ENCODE measurements around the gene PFN1. TPM values are rescaled to one million over a fixed set of nuclear protein-coding genes. Genes with fewer than 3 reads are reported as not detected.

The PFN1 gene
- total and polyA plus RNA-seq, 10 of the 15 experiments (the other 5 are each of a cell fraction or from before 2014, with no cell fraction given), result 154 to 3,892 (median 1,918) TPM

DNA sequence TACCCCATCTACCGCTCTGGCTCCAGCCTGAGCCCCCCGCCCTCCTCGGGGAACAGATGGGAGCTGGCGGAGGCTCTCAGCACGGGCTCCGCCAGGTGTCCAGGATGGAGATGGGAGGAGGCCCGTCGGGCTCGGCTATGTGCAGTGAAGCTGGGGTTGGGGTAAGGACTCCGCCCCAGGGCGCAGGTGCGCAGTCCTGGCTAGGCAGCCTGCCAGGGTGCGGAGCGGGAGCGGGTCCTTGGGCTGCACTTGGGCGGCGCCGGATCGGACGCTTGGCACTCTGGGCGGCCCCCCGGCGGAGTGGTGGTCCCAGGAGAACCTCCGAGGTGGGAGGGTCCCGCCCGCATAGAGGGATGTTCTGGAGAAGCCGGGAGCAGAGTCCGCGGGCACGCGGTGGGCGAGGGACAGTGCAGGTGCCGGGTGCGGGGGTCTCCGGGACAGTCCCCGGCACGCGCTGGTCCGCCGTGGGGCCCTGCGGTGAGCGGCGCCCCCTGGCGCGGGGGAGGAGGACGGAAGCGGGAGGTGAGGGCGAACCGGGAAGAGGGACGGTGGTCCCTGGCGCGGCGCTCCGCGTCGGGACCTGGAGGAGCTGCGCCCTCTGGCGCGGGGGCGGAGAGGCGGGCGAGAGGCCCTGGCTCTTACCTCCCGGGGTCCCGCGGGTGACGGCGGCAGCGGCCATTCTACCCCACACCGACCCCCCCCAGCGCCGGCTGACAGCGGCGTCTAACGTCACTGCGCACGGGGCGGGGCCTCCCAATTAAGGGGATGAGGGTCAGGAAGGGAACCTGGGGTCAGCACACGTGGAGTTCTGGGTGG, 38.8 kb upstream of the PFN1 start, which contains the start of gene CAMTA2:
TSS of gene CAMTA2 (minus strand) at position 725 of the 816 bp plus-strand sequence. CDS start 1,453 bp downstream, outside the sequence.
- peak within 1 kb of the TSS; percentile 99 for H3K4me2 ChIP-seq (ENCODE audit: control insufficient read depth, insufficient read depth)
- TSS peak; percentile 63 for BruUV-seq (replicated peaks)
- peak; percentile 92 for ATAC-seq
- TF ChIP-seq GABPA (IDR thresholded peaks at IDR 0.05; ENCODE audit: low read depth), result no peak
- TF ChIP-seq RELB (IDR thresholded peaks at IDR 0.05; ENCODE audit: low read depth), result peak; percentile 47; the same call in 1 of the 2 replicates
- peak; percentile 97; the same call in 1 of the 2 replicates for TF ChIP-seq GATAD2B (conservative IDR thresholded peaks at IDR 0.05; ENCODE audit: low read depth)
- TF ChIP-seq RUNX3 (IDR thresholded peaks at IDR 0.05; ENCODE audit: low read length), result peak; percentile 77
- no peak for TF ChIP-seq MLLT1 (IDR thresholded peaks at IDR 0.05)
- TF ChIP-seq, protein P1, sequence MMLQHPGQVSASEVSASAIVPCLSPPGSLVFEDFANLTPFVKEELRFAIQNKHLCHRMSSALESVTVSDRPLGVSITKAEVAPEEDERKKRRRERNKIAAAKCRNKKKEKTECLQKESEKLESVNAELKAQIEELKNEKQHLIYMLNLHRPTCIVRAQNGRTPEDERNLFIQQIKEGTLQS (IDR thresholded peaks at IDR 0.05; ENCODE audit: borderline replicate concordance, extremely low read depth, low read depth, low read length), result no peak
- peak; percentile 78 for TF ChIP-seq MYC (IDR thresholded peaks at IDR 0.05; ENCODE audit: insufficient read depth, insufficient read length, insufficient replicate concordance, low read length, severe bottlenecking)
- TF ChIP-seq SUZ12 (IDR thresholded peaks at IDR 0.05; ENCODE audit: unreplicated experiment), result no peak
- 0 out of 2 replicates have a peak, but pooled peaks have one; percentile 65 for TF ChIP-seq SMAD5 (IDR thresholded peaks at IDR 0.05; ENCODE audit: low read depth)
- TF ChIP-seq NRF1 (conservative IDR thresholded peaks at IDR 0.05; ENCODE audit: low read depth, low read length), result no peak
- no peak for TF ChIP-seq ASH2L (IDR thresholded peaks at IDR 0.05; ENCODE audit: borderline replicate concordance, low read depth)
- TF ChIP-seq ZBTB4 (CRISPR knock-in tag; IDR thresholded peaks at IDR 0.05), result no peak
- no peak for TF ChIP-seq NFIC (IDR thresholded peaks at IDR 0.05; ENCODE audit: low read depth, low read length)
- TF ChIP-seq POLR2AphosphoS5 (IDR thresholded peaks at IDR 0.05; ENCODE audit: low read length), result 0 out of 2 replicates have a peak, but pooled peaks have one; percentile 43
- TF ChIP-seq FOXM1 (IDR thresholded peaks at IDR 0.05; ENCODE audit: low read depth, low read length), result peak; percentile 65; the same call in 1 of the 2 replicates

More for the DNA sequence above, 38.8 kb upstream of the PFN1 start, which contains the start of gene CAMTA2:
- Histone ChIP-seq H3K27ac (ENCODE audit: control insufficient read depth, insufficient read depth) (peak within 1 kb of the TSS; percentile 90), H2AFZ (ENCODE audit: control insufficient read depth, low read depth, low read length) (peak within 1 kb of the TSS; percentile 90), H3K4me3 (peak within 1 kb of the TSS; percentile 74), H3K27me3 (replicated peaks in 1 of 2; ENCODE audit: control insufficient read depth in 2 of 2, insufficient read depth in 2 of 2, low read length in 1 of 2) (no peaks in the 10 kb centered on the region), H3K36me3 (ENCODE audit: control insufficient read depth in 2 of 2, insufficient read depth in 2 of 2, low read length in 1 of 2) (peaks cover 0 to 4% of the 10 kb centered on the region in 2 experiments; a peak in 1 of 4 replicates), H3K9me3 (replicated peaks; ENCODE audit: control insufficient read depth, insufficient read depth, low read length) (no peaks in the 10 kb centered on the region), H3K79me2 (ENCODE audit: control insufficient read depth, insufficient read depth, low read length) (peaks cover 25% of the 10 kb centered on the region), H3K4me1 (ENCODE audit: control insufficient read depth, insufficient read depth, low read length) (peaks cover 19% of the 10 kb centered on the region), H3K9ac (ENCODE audit: control insufficient read depth, insufficient read depth, low read length) (peak within 1 kb of the TSS; percentile 96), H4K20me1 (ENCODE audit: control insufficient read depth, insufficient read depth) (no peaks in the 10 kb centered on the region)
- in situ Hi-C loops (cut with MboI) (no loop called here), intact Hi-C loops (cut with micrococcal nuclease; ENCODE audit: unreplicated experiment) (no loop called here)
- ChIA-PET RAD21 (ENCODE audit: unreplicated experiment) (interaction anchor here (0.6 to 3.7 kb wide), 12 partner anchors 11 to 251 kb away, joined by 3 to 15 read pairs (median 4); partner anchors contain the start of genes INCA1, KIF1C and SPAG7), CTCF (interaction anchor here (0.6 to 2.5 kb wide), 18 partner anchors 10 to 78 kb away, joined by 3 to 19 read pairs (median 4); partner anchors contain the start of gene SPAG7), SMC1A (ENCODE audit: uncharacterized antibody, unreplicated experiment) (interaction anchor here (0.8 to 2.8 kb wide), 8 partner anchors 10 to 75 kb away, joined by 3 to 13 read pairs (median 6); partner anchors contain the start of genes INCA1, KIF1C, RNF167 and SLC25A11), POLR2A (interaction anchor here (1.1 to 2.3 kb wide), 8 partner anchors 11 to 78 kb away, joined by 3 to 22 read pairs (median 4); partner anchors contain the start of genes INCA1, KIF1C, RNF167 and SLC25A11)
- DNase-seq (ENCODE audit: low read depth, low spot score) (no peak), FAIRE-seq (no peak)
- under 1% methylated on average over 69 of the region's 78 CpGs for WGBS (ENCODE audit: insufficient coverage, insufficient replicate concordance, low lambda C conversion rate, missing lambda C conversion rate)

Measured in GM12878 (cell line).